ENCODE data around the gene HNRNPUL1. TPM values are rescaled to one million over a fixed set of nuclear protein-coding genes. Genes with fewer than 3 reads are reported as not detected.

The HNRNPUL1 gene
- total and polyA plus RNA-seq, 2 of the 8 experiments (the other 6 are each of a cell fraction or from before 2014, with no cell fraction given), result 99.5 to 264 TPM

DNA sequence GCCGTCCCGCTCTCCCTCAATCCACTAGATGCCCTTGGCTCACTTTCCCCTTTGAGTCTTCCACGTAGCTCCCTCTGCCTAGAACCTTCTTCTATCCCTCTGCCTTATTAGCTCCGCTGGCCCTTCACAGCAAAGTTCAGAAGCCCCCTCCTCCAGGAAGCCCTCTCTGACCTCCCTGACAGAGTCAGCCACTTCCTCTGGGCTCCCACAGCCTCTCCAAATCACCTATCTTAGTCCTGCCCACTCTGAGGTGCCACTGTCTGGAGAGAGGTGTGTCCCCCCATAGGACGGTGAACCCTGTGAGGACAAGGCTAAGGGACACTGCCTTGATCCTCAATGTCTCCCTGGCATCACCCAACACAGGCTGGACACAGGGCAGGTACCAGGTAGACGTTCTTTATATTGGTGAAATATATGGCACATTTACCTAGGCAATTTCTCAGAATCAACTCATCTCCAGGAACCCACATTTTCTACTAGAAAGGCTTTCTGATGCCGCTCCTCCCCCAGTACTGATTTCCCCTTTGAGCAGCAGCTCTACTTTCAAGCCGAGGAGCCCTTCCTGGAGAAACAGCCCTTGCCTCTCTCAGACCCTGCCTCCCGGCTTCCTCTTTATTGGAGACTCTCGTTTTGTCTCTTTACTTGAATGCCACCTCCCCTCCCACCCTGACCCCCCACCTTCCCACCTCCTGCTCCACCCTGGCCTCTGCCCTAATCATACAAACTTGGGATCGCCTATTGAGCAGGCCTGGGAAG, 93.0 kb downstream of the HNRNPUL1 start:
- WGBS, 2 experiments (ENCODE audit: extremely low coverage in 1 of 2, insufficient coverage in 1 of 2, insufficient read length in 1 of 2, insufficient replicate concordance in 2 of 2, low coverage in 1 of 2, low lambda C conversion rate in 2 of 2, missing lambda C conversion rate in 1 of 2), result 90% methylated on average over 11 of the region's 11 CpGs; no CpG with 5 or more reads in 1 of the 2 experiments

More for the DNA sequence above, 93.0 kb downstream of the HNRNPUL1 start:
- Histone ChIP-seq H4K20me1 (replicated peaks in 1 of 2; ENCODE audit: control insufficient read depth in 1 of 2, insufficient read depth in 2 of 2, low read length in 2 of 2) (peaks cover 0 to 7% of the 10 kb centered on the region in 2 experiments), H3K27ac (ENCODE audit: low read depth, low read length) (no peak overlapping the region), H4K8ac (ENCODE audit: extremely low read depth, insufficient read depth, low read length) (no peak overlapping the region), H2BK15ac (ENCODE audit: low read length) (no peak overlapping the region), H3K4me1 (replicated peaks in 1 of 4; ENCODE audit: control insufficient read depth in 3 of 4, insufficient read depth in 4 of 4, low read length in 3 of 4) (peaks cover 0 to 7% (median 0%) of the 10 kb centered on the region in 4 experiments; a peak in 5 of 7 replicates), H3K4me2 (ENCODE audit: insufficient read depth in 1 of 2, low read depth in 2 of 2, low read length in 2 of 2) (no peak overlapping the region), H3K79me1 (ENCODE audit: low read depth, low read length) (no peaks in the 10 kb centered on the region; the same call in 1 of the 2 replicates), H3K27me3 (replicated peaks in 1 of 4; ENCODE audit: control insufficient read depth in 3 of 4, extremely low read depth in 1 of 4, insufficient read depth in 3 of 4, low read length in 3 of 4) (peaks cover 2 to 14% (median 9%) of the 10 kb centered on the region in 4 experiments; a peak in 6 of 7 replicates), H4K91ac (replicated peaks; ENCODE audit: insufficient read length, low read length) (no peak overlapping the region), H2BK12ac (ENCODE audit: low read depth, low read length) (no peak overlapping the region), H2BK20ac (ENCODE audit: low read length) (no peak overlapping the region; the same call in 1 of the 2 replicates), H3K14ac (ENCODE audit: insufficient read length) (no peak overlapping the region), H3K9me3 (ENCODE audit: insufficient read depth in 2 of 2, low read depth in 1 of 2, low read length in 1 of 2) (no peaks in the 10 kb centered on the region), H2BK120ac (replicated peaks; ENCODE audit: low read depth, low read length) (no peak overlapping the region), H3K79me2 (ENCODE audit: control insufficient read depth in 1 of 2, insufficient read depth in 2 of 2, low read length in 2 of 2) (no peaks in the 10 kb centered on the region), H2AFZ (ENCODE audit: low read length) (no peak overlapping the region), H3K23ac (ENCODE audit: insufficient read length) (no peak overlapping the region), H2AK5ac (ENCODE audit: low read depth, low read length) (0 out of 2 replicates have a peak overlapping the region, but pooled peaks have one; percentile 9), H3K4ac (replicated peaks; ENCODE audit: insufficient read length, low read depth, low read length) (no peak overlapping the region), H3K56ac (replicated peaks; ENCODE audit: insufficient read length, low read depth, low read length) (no peak overlapping the region), H3K9ac (replicated peaks in 1 of 4; ENCODE audit: extremely low read depth in 1 of 4, low read depth in 3 of 4, low read length in 3 of 4) (no peak overlapping the region), H3K4me3 (ENCODE audit: extremely low read depth in 1 of 4, insufficient read depth in 2 of 4, low read depth in 3 of 4, low read length in 4 of 4) (no peak overlapping the region), H4K5ac (ENCODE audit: insufficient read length, low read depth, low read length) (no peak overlapping the region), H2BK5ac (ENCODE audit: low read depth, low read length) (no peak overlapping the region), H3K36me3 (ENCODE audit: control insufficient read depth in 2 of 4, insufficient read depth in 4 of 4, low read length in 3 of 4) (no peaks in the 10 kb centered on the region), H3K18ac (ENCODE audit: extremely low read depth, low read length) (no peak overlapping the region), H3K23me2 (ENCODE audit: low read depth, low read length) (peaks cover 13% of the 10 kb centered on the region; the same call in 1 of the 2 replicates)
- FAIRE-seq (no peak), DNase-seq (ENCODE audit: low read depth in 1 of 2, low spot score in 2 of 2) (no peak)
- ChIA-PET CTCF (ENCODE audit: partially characterized antibody) (interaction anchor here (0.6 to 8.0 kb wide), 8 partner anchors 14 to 922 kb away, joined by 3 to 33 read pairs (median 3); no protein-coding TSS in a partner anchor), POLR2A (ENCODE audit: partially characterized antibody) (interaction anchor here (1.0 to 1.5 kb wide), 5 partner anchors 15 to 82 kb away, joined by 3 to 4 read pairs (median 3); partner anchors contain the start of gene DMAC2)
- TF ChIP-seq GABPA (IDR thresholded peaks at IDR 0.05; ENCODE audit: borderline replicate concordance, insufficient read depth, low read length) (no peak), YY1 (IDR thresholded peaks at IDR 0.05; ENCODE audit: low read depth, low read length) (no peak), USF2 (IDR thresholded peaks at IDR 0.05; ENCODE audit: low read length) (no peak), TCF12 (IDR thresholded peaks at IDR 0.05; ENCODE audit: low read depth, low read length) (no peak), NANOG (IDR thresholded peaks at IDR 0.05; ENCODE audit: insufficient read depth, low read depth, low read length, poor library complexity, severe bottlenecking) (no peak)
